ENCODE data around the gene FER. TPM values are rescaled to one million over a fixed set of nuclear protein-coding genes. Genes with fewer than 3 reads are reported as not detected.

Gene FER
- total RNA-seq, 1 donor: 36.6 TPM

- Histone ChIP-seq H2AFZ (ENCODE audit: low read length) (no peak overlapping the region), H3K4me2 (ENCODE audit: insufficient read depth, low read length) (no peak overlapping the region)
- DNase-seq (ENCODE audit: insufficient read length, low spot score, missing footprints): no peak
Observed at GRCh38 chr5:109102096-109102690, 354.5 kb downstream of the FER start.

GRCh38 chr5:109105631-109106267, 358.1 kb downstream of the FER start:
- Histone ChIP-seq H3K27me3 (ENCODE audit: insufficient read depth, low read length) (no peaks in the 10 kb centered on the region), H3K4me2 (ENCODE audit: insufficient read depth, low read length) (peak overlapping the region; percentile 84), H3K79me2 (ENCODE audit: insufficient read depth, low read length) (no peaks in the 10 kb centered on the region), H3K27ac (ENCODE audit: low read depth, low read length) (peak overlapping the region; percentile 80), H3K4me1 (ENCODE audit: insufficient read depth, low read length) (peaks cover 13% of the 10 kb centered on the region), H2AFZ (ENCODE audit: low read length) (peak overlapping the region; percentile 68), H3K4me3 (ENCODE audit: insufficient read depth, low read length) (peak overlapping the region; percentile 34), H3K36me3 (ENCODE audit: insufficient read depth, low read length) (no peaks in the 10 kb centered on the region), H3K9me3 (ENCODE audit: low read depth, low read length) (no peaks in the 10 kb centered on the region), H4K20me1 (ENCODE audit: insufficient read depth, low read length) (no peaks in the 10 kb centered on the region)
- TF ChIP-seq, protein P1, sequence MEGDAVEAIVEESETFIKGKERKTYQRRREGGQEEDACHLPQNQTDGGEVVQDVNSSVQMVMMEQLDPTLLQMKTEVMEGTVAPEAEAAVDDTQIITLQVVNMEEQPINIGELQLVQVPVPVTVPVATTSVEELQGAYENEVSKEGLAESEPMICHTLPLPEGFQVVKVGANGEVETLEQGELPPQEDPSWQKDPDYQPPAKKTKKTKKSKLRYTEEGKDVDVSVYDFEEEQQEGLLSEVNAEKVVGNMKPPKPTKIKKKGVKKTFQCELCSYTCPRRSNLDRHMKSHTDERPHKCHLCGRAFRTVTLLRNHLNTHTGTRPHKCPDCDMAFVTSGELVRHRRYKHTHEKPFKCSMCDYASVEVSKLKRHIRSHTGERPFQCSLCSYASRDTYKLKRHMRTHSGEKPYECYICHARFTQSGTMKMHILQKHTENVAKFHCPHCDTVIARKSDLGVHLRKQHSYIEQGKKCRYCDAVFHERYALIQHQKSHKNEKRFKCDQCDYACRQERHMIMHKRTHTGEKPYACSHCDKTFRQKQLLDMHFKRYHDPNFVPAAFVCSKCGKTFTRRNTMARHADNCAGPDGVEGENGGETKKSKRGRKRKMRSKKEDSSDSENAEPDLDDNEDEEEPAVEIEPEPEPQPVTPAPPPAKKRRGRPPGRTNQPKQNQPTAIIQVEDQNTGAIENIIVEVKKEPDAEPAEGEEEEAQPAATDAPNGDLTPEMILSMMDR (IDR thresholded peaks at IDR 0.05; ENCODE audit: extremely low read depth, low read depth, low read length): no peak
- DNase-seq (ENCODE audit: insufficient read length, low spot score, missing footprints): peak; percentile 66

More at GRCh38 chr5:109102096-109102690, 354.5 kb downstream of the FER start:
- Histone ChIP-seq H4K20me1 (ENCODE audit: insufficient read depth, low read length) (no peaks in the 10 kb centered on the region), H3K4me1 (ENCODE audit: insufficient read depth, low read length) (peaks cover 17% of the 10 kb centered on the region), H3K36me3 (ENCODE audit: insufficient read depth, low read length) (no peaks in the 10 kb centered on the region), H3K4me3 (ENCODE audit: insufficient read depth, low read length) (no peak overlapping the region), H3K27ac (ENCODE audit: low read depth, low read length) (no peak overlapping the region), H3K27me3 (ENCODE audit: insufficient read depth, low read length) (no peaks in the 10 kb centered on the region), H3K79me2 (ENCODE audit: insufficient read depth, low read length) (no peaks in the 10 kb centered on the region), H3K9me3 (ENCODE audit: low read depth, low read length) (no peaks in the 10 kb centered on the region)
- TF ChIP-seq, protein P1 (IDR thresholded peaks at IDR 0.05; ENCODE audit: extremely low read depth, low read depth, low read length): no peak

DNA sequence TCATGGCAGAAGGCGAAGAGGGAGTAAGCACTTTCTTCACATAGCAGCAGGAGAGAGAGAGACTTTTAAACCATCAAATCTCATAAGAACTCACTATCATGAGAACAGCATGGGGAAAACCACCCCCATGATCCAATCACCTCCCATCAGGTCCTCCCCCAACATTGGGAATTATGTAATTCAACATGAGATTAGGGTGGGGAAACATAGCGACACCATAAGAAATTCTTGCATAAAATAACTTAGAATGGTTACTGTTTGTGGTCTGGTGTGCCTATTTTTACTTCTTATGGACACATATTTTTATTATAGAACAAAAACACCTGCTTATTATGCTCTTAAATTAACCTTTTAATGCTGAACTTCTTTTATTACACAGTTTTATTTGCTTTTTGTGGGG, 364.0 kb downstream of the FER start:
- Histone ChIP-seq H3K4me1 (ENCODE audit: insufficient read depth, low read length) (no peaks in the 10 kb centered on the region), H3K79me2 (ENCODE audit: insufficient read depth, low read length) (no peaks in the 10 kb centered on the region), H4K20me1 (ENCODE audit: insufficient read depth, low read length) (no peaks in the 10 kb centered on the region), H3K4me3 (ENCODE audit: insufficient read depth, low read length) (no peak overlapping the region), H3K27ac (ENCODE audit: low read depth, low read length) (no peak overlapping the region), H3K9me3 (ENCODE audit: low read depth, low read length) (no peaks in the 10 kb centered on the region), H2AFZ (ENCODE audit: low read length) (no peak overlapping the region), H3K36me3 (ENCODE audit: insufficient read depth, low read length) (no peaks in the 10 kb centered on the region), H3K4me2 (ENCODE audit: insufficient read depth, low read length) (no peak overlapping the region), H3K27me3 (ENCODE audit: insufficient read depth, low read length) (no peaks in the 10 kb centered on the region)
- no peak for DNase-seq (ENCODE audit: insufficient read length, low spot score, missing footprints)
- TF ChIP-seq, protein P1 (IDR thresholded peaks at IDR 0.05; ENCODE audit: extremely low read depth, low read depth, low read length): no peak

DNA sequence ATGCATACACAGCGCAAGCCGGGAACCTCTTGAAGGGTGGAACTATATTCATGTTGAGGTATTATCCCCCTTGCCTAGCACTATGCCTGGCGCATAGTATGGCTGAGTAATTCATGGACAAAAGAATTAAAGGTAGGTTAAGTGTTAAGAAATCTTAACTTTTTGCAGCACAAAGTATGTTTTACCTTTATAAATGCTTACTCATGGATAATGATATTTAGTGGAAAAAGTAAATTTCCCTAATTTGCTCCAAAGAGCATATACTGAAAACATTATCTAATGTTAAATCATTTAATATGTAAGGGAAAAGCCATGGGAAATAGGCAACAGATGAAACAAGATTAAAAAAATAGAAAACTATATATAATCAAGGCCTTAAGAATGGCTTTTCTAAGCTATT, 365.9 kb downstream of the FER start:
- Histone ChIP-seq H3K4me2 (ENCODE audit: insufficient read depth, low read length) (no peak overlapping the region), H2AFZ (ENCODE audit: low read length) (no peak overlapping the region), H3K27me3 (ENCODE audit: insufficient read depth, low read length) (no peaks in the 10 kb centered on the region), H3K36me3 (ENCODE audit: insufficient read depth, low read length) (no peaks in the 10 kb centered on the region), H3K4me3 (ENCODE audit: insufficient read depth, low read length) (no peak overlapping the region), H4K20me1 (ENCODE audit: insufficient read depth, low read length) (no peaks in the 10 kb centered on the region), H3K27ac (ENCODE audit: low read depth, low read length) (no peak overlapping the region), H3K79me2 (ENCODE audit: insufficient read depth, low read length) (no peaks in the 10 kb centered on the region), H3K4me1 (ENCODE audit: insufficient read depth, low read length) (no peaks in the 10 kb centered on the region), H3K9me3 (ENCODE audit: low read depth, low read length) (no peaks in the 10 kb centered on the region)
- DNase-seq (ENCODE audit: insufficient read length, low spot score, missing footprints): no peak
- TF ChIP-seq, protein P1 (IDR thresholded peaks at IDR 0.05; ENCODE audit: extremely low read depth, low read depth, low read length): no peak
